Measurements from ENCODE around the gene CDC14C.

CDC14C gene

GRCh38 chr7:48976253-48976652 lies 51.9 kb downstream of the CDC14C start:
- no peak for DNase-seq (ENCODE audit: low spot score)

GRCh38 chr7:48976850-48977249 lies 52.5 kb downstream of the CDC14C start:
- no peak for DNase-seq (ENCODE audit: low spot score)

Measured in GM03348 (cell line).